CD14-positive monocyte (primary cell): ENCODE measurements around the gene ZNF57. TPM values are rescaled to one million over a fixed set of nuclear protein-coding genes. Genes with fewer than 3 reads are reported as not detected.
"Not testable (repeated sequence)": the region's sequence is repeated elsewhere in the genome, so short reads cannot be mapped to it uniquely, and the experiment has no call there.

Experiments
- DNase-seq, 3 donors: peaks; one replicate each; pipeline ENCODE4 v3.0.0-alpha.2; 2011 to 2022
- H2AFZ ChIP-seq: 2 replicates; pipeline ENCODE4 v1.6.0; 2012; ENCODE audit warnings: mild to moderate bottlenecking, low read depth, low read length, inconsistent platforms; ENCODE audit not compliant: insufficient read depth, poor library complexity, severe bottlenecking
- H3K27ac ChIP-seq, 2 donors: 1 replicate in 1 of 2; 2 replicates in 1 of 2; pipeline ENCODE4 v1.5.1; 2012 to 2013; ENCODE audit warnings: low read length in 2 of 2, control low read depth in 1 of 2, inconsistent platforms in 1 of 2, low read depth in 1 of 2, mild to moderate bottlenecking in 1 of 2
- H3K27me3 ChIP-seq, 2 donors: one replicate each; pipeline versions ENCODE4 v1.6.0 to v1.6.1; 2011 to 2013; ENCODE audit warnings: low read length in 2 of 2; ENCODE audit not compliant: control insufficient read depth in 2 of 2, insufficient read depth in 2 of 2
- H3K36me3 ChIP-seq, 2 donors: replicated peaks in 1 of 2; 1 replicate in 1 of 2; 2 replicates in 1 of 2; pipeline versions ENCODE4 v1.5.1 to v1.6.1; 2012 to 2013; ENCODE audit warnings: low read length in 2 of 2, control low read depth in 1 of 2, inconsistent platforms in 1 of 2, mild to moderate bottlenecking in 1 of 2; ENCODE audit not compliant: insufficient read depth in 2 of 2, control insufficient read depth in 1 of 2
- H3K4me1 ChIP-seq, 2 donors: 1 replicate in 1 of 2; 2 replicates in 1 of 2; pipeline versions ENCODE4 v1.5.1 to v1.6.1; 2012 to 2013; ENCODE audit warnings: low read length in 2 of 2, control low read depth in 1 of 2, inconsistent platforms in 1 of 2, mild to moderate bottlenecking in 1 of 2, moderate library complexity in 1 of 2; ENCODE audit not compliant: insufficient read depth in 2 of 2, control insufficient read depth in 1 of 2
- H3K4me2 ChIP-seq: replicated peaks from 2 replicates; pipeline ENCODE3; 2012; ENCODE audit warnings: low read length, moderate library complexity, mild to moderate bottlenecking; ENCODE audit not compliant: poor library complexity, severe bottlenecking; ENCODE audit errors: extremely low read depth
- H3K4me3 ChIP-seq, 3 experiments: fragments of 200-600 bp in 1 of 3; sonication (generic) in 1 of 3; replicated peaks in 1 of 3; 1 replicate in 2 of 3; 2 replicates in 1 of 3; pipeline ENCODE4 v1.5.1; 2011 to 2013; ENCODE audit warnings: low read length in 3 of 3, mild to moderate bottlenecking in 3 of 3, control low read depth in 2 of 3, low read depth in 2 of 3, inconsistent platforms in 1 of 3, moderate library complexity in 1 of 3
- H3K79me2 ChIP-seq: 2 replicates; pipeline ENCODE4 v1.6.0; 2012; ENCODE audit warnings: mild to moderate bottlenecking, control low read depth, inconsistent platforms, low read length, moderate library complexity; ENCODE audit not compliant: insufficient read depth
- H3K9ac ChIP-seq: 2 replicates; pipeline ENCODE4 v1.6.0; 2017; ENCODE audit warnings: low read length, mild to moderate bottlenecking; ENCODE audit not compliant: insufficient read depth, poor library complexity, severe bottlenecking
- H3K9me3 ChIP-seq, 2 donors: replicated peaks in 1 of 2; 1 replicate in 1 of 2; 2 replicates in 1 of 2; pipeline versions ENCODE4 v1.5.1 to v1.6.1; 2012 to 2013; ENCODE audit warnings: low read length in 2 of 2, control low read depth in 1 of 2; ENCODE audit not compliant: control insufficient read depth in 1 of 2, insufficient read depth in 1 of 2
- H4K20me1 ChIP-seq: 2 replicates; pipeline ENCODE4 v1.6.0; 2012; ENCODE audit warnings: mild to moderate bottlenecking, low read length, control low read depth, moderate library complexity; ENCODE audit not compliant: insufficient read depth
- H3K27ac Mint-ChIP-seq, 7 donors: one replicate each; pipeline ENCODE4 v1.8.0; 2020; ENCODE audit warnings: mild to moderate bottlenecking in 7 of 7, mixed read lengths in 7 of 7, moderate library complexity in 6 of 7, inconsistent platforms in 2 of 7
- H3K27me3 Mint-ChIP-seq, 3 donors: one replicate each; pipeline ENCODE4 v1.8.0; 2021 to 2022; ENCODE audit warnings: low read depth in 3 of 3, mild to moderate bottlenecking in 3 of 3, mixed read lengths in 3 of 3, moderate library complexity in 3 of 3, inconsistent platforms in 1 of 3
- H3K36me3 Mint-ChIP-seq, 2 donors: one replicate each; pipeline ENCODE4 v1.8.0; 2020; ENCODE audit warnings: mixed read lengths in 2 of 2, inconsistent platforms in 1 of 2, mild to moderate bottlenecking in 1 of 2
- H3K4me1 Mint-ChIP-seq: one replicate; pipeline ENCODE4 v1.8.0; 2020; ENCODE audit warnings: mild to moderate bottlenecking, mixed read lengths
- H3K4me3 Mint-ChIP-seq, 2 donors: one replicate each; pipeline ENCODE4 v1.8.0; 2020; ENCODE audit warnings: mild to moderate bottlenecking in 2 of 2, mixed read lengths in 2 of 2, moderate library complexity in 1 of 2
- H3K9me3 Mint-ChIP-seq, 7 donors: one replicate each; pipeline ENCODE4 v1.8.0; 2020 to 2022; ENCODE audit warnings: mixed read lengths in 7 of 7, mild to moderate bottlenecking in 6 of 7, moderate library complexity in 6 of 7, inconsistent platforms in 2 of 7
- WGBS: methylation state at CpG from one replicate; pipeline ENCODE4 v1.1.5; 2013; ENCODE audit warnings: missing lambda C conversion rate; ENCODE audit not compliant: insufficient coverage; 5-methylcytosine and 5-hydroxymethylcytosine counted together
- intact Hi-C, 2 donors: fragments of 100-400 bp; cut with micrococcal nuclease; formaldehyde crosslinking; loops; one replicate each; pipeline versions ENCODE4 v1.15.0 to v1.15.1; 2023
- polyA plus RNA-seq, 3 donors: library from polyadenylated mRNA; depleted of rRNA in 1 of 3; unstranded in 2 of 3; stranded (reverse) in 1 of 3; fragments of 300-500 nt in 2 of 3; fragments of >200 nt in 1 of 3; fragmentation: Illumina TruSeq in 2 of 3; gene quantifications; 1 replicate in 2 of 3; 2 replicates in 1 of 3; pipeline ENCODE4 v1.2.3, GENCODE V29; 2012 to 2021
- TF ChIP-seq, protein P1 (sequence below): fragments of 200-600 bp; IDR thresholded peaks from one replicate; pipeline ENCODE4 v1.8.0; 2022; ENCODE audit warnings: antibody characterized with exemption, mild to moderate bottlenecking

Gene ZNF57
- polyA plus RNA-seq, 3 donors, result 1.4 to 2.1 (median 1.9) TPM

DNA sequence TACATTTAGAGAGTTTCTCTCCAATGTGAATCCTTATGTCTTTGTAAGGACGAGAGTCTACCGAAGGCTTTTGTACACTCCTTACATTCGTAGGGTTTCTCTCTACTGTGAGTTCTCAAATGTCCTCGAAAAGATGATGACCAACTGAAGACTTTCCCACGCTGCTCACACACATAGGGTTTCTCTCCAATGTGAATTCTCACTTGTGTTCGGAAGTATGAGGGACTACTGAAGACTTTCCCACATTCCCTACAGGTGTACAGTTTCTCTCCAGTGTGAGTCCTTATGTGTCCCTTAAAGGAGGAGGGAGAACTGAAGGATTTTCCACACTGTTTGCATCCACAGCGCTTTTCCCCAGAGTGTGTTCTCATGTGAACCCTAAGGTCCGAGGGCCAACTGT, 4.0 kb upstream of the ZNF57 start:
- no peaks in the 10 kb centered on the region for H3K36me3 ChIP-seq
- H3K79me2 ChIP-seq, result peaks cover 7% of the 10 kb centered on the region
- no peaks in the 10 kb centered on the region for H4K20me1 ChIP-seq
- H3K4me2 ChIP-seq, result no peak overlapping the region
- Mint-ChIP-seq H3K4me1 (peaks cover 8% of the 10 kb centered on the region), H3K36me3 (no peaks in the 10 kb centered on the region), H3K9me3 (peaks cover 2 to 37% (median 30%) of the 10 kb centered on the region in 7 donors), H3K4me3 (no peak overlapping the region), H3K27ac (no peak overlapping the region), H3K27me3 (peaks cover 0 to 9% (median 5%) of the 10 kb centered on the region in 3 donors)
- no peak overlapping the region for H3K9ac ChIP-seq
- peaks cover 14 to 15% of the 10 kb centered on the region in 2 donors for H3K4me1 ChIP-seq
- intact Hi-C loops, result no loop called here
- no peak overlapping the region for H3K27ac ChIP-seq
- H3K27me3 ChIP-seq, result no peaks in the 10 kb centered on the region
- DNase-seq, result no peak
- H2AFZ ChIP-seq, result no peak overlapping the region
- peaks cover 3 to 13% of the 10 kb centered on the region in 2 donors for H3K9me3 ChIP-seq
- WGBS, result 73% methylated on average over 4 of the region's 8 CpGs
- TF ChIP-seq, protein P1, sequence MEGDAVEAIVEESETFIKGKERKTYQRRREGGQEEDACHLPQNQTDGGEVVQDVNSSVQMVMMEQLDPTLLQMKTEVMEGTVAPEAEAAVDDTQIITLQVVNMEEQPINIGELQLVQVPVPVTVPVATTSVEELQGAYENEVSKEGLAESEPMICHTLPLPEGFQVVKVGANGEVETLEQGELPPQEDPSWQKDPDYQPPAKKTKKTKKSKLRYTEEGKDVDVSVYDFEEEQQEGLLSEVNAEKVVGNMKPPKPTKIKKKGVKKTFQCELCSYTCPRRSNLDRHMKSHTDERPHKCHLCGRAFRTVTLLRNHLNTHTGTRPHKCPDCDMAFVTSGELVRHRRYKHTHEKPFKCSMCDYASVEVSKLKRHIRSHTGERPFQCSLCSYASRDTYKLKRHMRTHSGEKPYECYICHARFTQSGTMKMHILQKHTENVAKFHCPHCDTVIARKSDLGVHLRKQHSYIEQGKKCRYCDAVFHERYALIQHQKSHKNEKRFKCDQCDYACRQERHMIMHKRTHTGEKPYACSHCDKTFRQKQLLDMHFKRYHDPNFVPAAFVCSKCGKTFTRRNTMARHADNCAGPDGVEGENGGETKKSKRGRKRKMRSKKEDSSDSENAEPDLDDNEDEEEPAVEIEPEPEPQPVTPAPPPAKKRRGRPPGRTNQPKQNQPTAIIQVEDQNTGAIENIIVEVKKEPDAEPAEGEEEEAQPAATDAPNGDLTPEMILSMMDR, result no peak
- no peak overlapping the region for H3K4me3 ChIP-seq

DNA sequence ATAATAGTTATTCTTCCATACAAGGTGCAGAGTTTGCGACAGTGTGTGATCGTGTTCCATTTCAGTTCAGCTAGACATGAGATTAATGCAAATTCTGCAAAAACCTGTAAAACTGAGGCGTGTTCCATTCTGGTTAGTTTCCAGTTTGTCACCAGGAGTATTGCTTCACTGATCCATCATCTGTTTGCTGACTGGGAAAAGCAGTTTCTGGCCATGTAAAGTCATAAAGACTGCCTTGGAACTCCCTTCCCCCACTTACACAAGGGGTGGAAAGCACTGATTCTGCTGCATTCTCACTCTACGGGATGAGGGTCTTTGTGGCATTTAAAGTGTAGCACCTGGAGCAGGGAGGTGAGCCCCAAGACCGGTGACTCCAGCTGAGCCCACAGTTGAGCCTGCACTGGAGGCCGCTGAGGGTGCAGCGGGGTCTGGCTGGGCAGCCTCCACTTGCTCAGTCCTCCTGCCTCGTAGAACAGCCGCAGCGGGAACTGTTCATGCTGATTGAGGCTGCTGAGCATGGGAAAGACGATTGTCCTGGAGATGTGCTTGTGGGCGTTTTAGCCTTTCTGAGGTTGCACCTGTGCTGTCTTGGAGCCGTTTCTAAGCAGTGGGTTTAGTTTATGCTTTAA, 2.0 kb downstream of the ZNF57 start:
- peaks cover 0 to 5% (median 3%) of the 10 kb centered on the region in 3 donors for H3K27me3 Mint-ChIP-seq
- Histone ChIP-seq H3K9me3 (no peaks in the 10 kb centered on the region), H3K79me2 (peaks cover 23% of the 10 kb centered on the region), H3K27me3 (no peaks in the 10 kb centered on the region), H4K20me1 (no peaks in the 10 kb centered on the region), H3K36me3 (no peaks in the 10 kb centered on the region), H3K4me2 (no peak overlapping the region), H3K4me1 (peaks cover 16% of the 10 kb centered on the region in 2 donors), H2AFZ (no peak overlapping the region), H3K4me3 (no peak overlapping the region), H3K27ac (no peak overlapping the region), H3K9ac (no peak overlapping the region)
- no peak overlapping the region for H3K4me3 Mint-ChIP-seq
- 92% methylated on average over 11 of the region's 13 CpGs for WGBS
- intact Hi-C loops, result loop anchor here (5.0 kb wide), 1 partner anchor 40 kb away; the partner anchor contains the start of gene ZNF77 (in 2 of the 2)
- peaks cover 0 to 3% of the 10 kb centered on the region in 2 donors for H3K36me3 Mint-ChIP-seq
- peaks cover 0 to 16% (median 6%) of the 10 kb centered on the region in 7 donors for H3K9me3 Mint-ChIP-seq
- peak overlapping the region in 1 of 7 donors; percentile 52 for H3K27ac Mint-ChIP-seq
- no peak for DNase-seq
- peaks cover 16% of the 10 kb centered on the region for H3K4me1 Mint-ChIP-seq
- TF ChIP-seq, protein P1, result no peak

DNA sequence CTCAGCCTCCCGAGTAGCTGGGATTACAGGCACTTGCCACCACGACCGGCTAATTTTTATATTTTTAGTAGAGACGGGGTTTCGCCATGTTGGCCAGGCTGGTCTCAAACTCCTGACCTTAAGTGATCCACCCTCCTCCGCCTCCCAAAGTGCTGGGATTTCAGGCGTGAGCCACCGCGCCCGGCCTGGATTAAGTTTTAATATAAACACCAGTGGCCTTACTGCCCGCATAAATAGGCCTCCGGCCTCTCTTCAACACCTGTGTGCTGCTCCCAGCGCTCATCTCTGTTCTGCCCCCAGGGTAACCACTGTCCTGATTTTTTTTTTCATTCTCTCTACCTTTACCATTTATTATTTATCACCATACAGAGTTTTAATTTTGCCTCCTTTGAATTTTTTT, 2.6 kb downstream of the ZNF57 start:
- WGBS, result 96% methylated on average over 12 of the region's 13 CpGs
- H2AFZ ChIP-seq, H3K9ac ChIP-seq, H3K36me3 Mint-ChIP-seq, H4K20me1 ChIP-seq, H3K27me3 Mint-ChIP-seq, H3K4me3 ChIP-seq, H3K27ac ChIP-seq, H3K4me3 Mint-ChIP-seq, H3K27me3 ChIP-seq, H3K27ac Mint-ChIP-seq, H3K4me2 ChIP-seq, H3K36me3 ChIP-seq, H3K9me3 ChIP-seq, DNase-seq: not testable (repeated sequence)
- peaks cover 16% of the 10 kb centered on the region for H3K4me1 Mint-ChIP-seq
- Histone ChIP-seq H3K79me2 (peaks cover 24% of the 10 kb centered on the region), H3K4me1 (peaks cover 16% of the 10 kb centered on the region in 2 donors)
- peaks cover 0 to 14% (median 7%) of the 10 kb centered on the region in 7 donors for H3K9me3 Mint-ChIP-seq
- intact Hi-C loops, result loop anchor here (5.0 kb wide), 1 partner anchor 39 kb away; the partner anchor contains the start of gene ZNF77 (in 2 of the 2)
